Skin of body (tissue), 2 donors: Measurements from ENCODE around the gene TTL. TPM values are rescaled to one million over a fixed set of nuclear protein-coding genes. Genes with fewer than 3 reads are reported as not detected.
"Not testable (repeated sequence)": the region's sequence is repeated elsewhere in the genome, so short reads cannot be mapped to it uniquely, and the experiment has no call there.

Experiments
- DNase-seq: peaks from one replicate; lab custom pipeline; 2025; lab: John Stamatoyannopoulos, UW
- total RNA-seq: library from RNA; depleted of rRNA; stranded (reverse); fragments of >200 nt; gene quantifications from one replicate; pipeline ENCODE4 v1.2.3, GENCODE V29; 2014

TTL gene
- total RNA-seq, 1 donor from 2014 or later, result 16.0 TPM

DNA sequence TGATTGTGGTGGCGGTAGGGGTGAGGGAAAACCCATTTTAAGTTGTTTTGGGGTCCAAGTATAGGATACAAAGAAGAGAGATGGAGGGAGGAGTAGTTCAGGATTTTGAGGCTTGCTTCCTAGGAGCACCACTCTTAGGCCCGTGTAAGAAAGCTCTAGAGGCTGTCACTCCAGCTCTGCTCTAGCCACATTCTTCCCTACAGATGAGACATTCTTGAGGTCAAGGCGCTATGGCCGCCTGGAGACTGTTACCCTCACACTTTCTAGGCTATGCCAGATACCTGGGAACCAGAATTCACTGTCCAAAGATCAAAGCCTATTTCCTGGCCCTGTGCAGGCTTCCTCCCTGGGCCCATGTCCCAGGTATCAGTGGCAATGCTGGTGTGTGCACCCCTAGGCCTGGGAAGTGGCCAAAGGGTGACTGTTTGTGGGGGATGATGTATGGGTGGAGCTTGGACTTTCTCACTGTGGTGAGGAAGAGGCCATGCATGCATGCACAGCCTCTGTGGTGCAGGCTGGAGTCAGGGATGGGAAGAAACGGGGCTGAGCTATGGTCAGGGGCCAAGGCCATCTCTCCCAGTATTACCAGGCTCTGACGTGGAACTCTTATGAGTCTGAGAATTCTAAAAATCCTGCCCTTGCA is 7.0 kb upstream of the TTL start:
- DNase-seq, result no peak

DNA sequence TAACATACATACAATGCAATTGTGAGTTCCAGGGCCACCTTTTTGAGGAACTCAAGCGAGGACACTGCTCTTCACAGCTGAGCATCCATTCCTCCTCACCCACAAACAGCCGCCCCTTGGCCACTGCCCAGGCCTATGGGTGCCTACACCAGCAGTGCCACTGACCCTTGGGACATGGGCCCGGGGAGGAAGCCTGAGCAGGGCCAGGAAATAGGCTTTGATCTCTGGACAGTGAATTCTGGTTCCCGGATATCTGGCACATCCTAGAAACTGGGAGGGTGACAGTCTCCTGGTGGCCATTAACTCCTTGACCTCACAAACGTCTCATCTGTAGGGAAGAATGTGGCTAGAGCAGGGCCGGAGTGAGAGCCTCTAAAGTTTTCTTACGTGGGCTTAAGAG is 5.5 kb upstream of the TTL start:
- DNase-seq, result no peak

DNA sequence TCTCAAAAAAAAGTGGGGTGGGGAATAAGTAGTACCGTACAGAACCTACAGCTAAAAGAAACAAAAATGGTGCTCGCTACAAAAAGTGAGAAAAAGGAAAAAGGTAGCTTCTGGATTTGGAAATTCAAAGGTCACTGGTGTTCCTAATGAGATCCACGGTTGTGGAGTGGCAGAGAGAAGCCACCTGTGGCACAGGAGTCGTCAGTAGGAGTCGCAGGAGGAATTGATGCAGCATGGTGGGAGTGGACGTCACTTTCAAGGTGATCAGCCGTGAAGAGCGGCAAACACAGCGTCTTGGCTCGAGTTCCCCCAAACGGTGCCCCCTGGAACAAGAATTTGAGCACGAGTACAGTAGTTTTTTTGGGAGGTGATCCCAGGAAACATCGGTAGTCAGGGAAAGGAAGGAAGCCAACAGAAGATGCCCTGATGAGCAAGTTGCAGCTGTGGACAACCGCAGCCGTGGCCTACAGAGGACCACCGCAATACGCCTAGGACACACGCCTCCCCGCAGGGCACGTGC is 1.4 kb upstream of the TTL start:
- no peak for DNase-seq

DNA sequence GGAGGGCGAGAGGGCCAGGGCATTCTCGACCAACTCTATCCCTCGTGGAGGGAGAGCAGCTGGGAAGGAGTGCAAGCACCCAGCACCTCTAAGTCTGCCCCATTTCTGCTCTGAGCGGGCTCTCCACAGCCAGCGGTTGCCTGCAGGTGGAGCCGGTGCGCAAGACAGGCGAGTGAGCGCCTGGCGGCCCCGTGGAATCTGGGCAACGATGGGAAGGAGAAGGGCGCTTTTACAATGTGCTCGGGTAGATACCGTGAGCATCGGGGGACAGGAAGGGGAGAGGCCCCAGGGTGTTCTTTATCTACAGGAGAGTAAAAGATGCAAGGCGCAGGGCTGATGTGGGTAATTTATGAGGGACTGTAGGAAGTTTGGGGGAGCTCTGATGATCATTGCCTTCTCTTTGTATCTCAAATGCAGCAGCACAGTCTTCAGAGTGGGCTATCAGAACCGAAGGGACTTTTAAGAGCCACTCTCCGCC is 867 bp upstream of the TTL start:
- DNase-seq, result peak; percentile 57

DNA sequence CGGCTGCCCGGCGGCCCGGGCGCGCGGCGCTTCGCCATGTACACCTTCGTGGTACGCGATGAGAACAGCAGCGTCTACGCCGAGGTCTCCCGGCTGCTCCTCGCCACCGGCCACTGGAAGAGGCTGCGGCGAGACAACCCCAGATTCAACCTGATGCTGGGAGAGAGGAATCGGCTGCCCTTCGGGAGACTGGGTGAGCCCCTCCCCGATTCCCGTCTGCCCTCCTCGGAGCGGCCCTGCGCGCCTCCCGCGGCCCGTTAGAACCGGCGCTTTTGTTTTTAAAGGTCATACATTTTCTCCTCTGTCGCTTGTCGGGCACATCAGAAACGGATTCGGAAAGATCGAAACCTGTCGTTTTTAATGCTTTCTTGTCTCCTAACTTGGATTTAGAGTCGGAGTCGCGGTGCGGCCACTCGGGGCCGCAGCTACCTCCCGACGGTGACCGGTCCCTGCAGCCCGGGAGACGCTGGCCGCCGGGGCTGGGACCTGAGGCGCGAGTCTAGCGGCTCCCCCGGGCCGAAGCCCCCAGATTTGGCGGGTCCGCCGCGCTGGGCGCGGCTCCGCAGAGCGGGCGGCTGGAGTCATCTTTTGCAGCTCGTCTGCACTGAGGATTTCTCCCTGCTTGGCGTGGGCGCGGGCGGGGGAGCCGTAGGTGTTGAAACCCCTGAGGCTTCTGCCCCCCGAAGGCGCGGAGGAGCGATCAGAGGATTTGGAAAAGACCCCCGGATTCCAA is 519 bp downstream of the TTL start:
- DNase-seq, result no peak

DNA sequence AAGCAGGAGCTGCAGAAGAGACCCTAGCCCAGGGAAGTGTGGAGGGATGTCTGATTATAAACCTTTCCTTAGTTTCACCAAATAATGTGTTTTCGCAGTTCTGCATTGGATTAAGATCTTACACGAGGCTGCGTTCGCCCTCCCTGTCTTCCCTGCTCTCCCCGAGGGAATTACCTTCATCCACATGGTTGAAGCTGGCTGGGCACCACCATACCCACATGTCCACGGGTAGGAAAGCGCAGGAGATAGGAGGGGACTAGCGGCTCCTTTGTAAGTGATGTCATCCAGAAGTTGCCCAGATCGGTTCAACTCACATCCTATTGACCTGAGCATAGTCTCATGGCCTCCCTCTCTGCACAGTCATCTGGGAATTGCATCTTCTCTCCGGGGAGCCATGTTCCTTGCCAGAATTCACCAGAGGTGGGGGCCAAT is 1.1 kb downstream of the TTL start:
- DNase-seq, result no peak

DNA sequence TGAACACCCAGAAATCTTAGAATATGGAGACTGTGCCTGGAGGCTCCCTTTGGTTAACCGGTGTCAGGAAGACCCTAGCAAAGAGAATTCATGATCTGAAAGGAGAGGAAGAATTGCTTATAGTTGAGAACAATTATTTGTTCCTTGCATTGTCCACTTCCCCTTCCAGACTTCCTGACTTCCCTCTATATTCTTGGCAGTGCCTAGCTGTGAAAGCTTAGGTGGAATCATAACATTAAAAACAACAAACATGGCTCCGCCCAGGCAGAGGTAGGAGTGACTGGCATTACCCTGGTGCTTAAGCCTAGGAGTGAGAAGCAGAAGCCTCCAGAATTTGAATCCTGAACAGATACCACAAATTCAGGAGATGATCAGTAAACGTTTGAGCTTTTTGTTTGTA is 1.9 kb downstream of the TTL start:
- DNase-seq, result no peak

DNA sequence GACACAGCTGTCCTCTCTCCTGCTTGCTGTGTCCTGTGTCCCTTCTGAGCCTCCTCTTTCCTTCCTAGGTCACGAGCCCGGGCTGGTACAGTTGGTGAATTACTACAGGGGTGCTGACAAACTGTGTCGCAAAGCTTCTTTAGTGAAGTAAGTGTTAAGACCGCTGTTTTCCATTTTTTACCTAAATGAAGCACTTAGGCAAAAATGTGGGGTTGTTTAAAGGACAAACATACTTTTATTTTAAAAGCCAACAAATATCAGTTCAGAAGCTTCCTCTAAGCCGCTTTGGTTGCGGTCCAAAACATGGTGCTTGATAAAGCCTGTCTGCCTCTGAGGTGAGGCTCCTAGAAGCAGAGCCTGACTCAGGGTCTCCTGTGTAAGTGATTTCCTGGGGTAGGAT is 3.9 kb downstream of the TTL start:
- DNase-seq, result no peak

DNA sequence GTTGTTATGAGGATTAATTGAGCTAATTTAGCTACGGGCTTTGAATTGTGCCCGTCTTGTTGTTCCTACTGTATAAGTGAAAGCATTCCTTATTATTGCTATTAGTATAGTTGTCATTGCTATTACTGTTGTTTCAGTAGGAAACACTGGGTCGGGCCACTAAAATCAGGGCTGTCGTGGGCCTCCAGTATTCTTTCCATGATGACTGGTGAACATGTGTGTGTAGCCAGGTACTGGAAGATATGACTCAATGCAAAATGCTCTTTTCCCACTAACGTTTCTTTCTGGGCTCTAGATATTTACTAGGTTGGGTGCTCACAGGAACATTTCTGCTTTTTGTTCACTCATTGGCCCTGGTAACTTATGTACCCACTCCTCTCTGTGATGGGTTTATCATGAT is 4.9 kb downstream of the TTL start:
- DNase-seq, result no peak

DNA sequence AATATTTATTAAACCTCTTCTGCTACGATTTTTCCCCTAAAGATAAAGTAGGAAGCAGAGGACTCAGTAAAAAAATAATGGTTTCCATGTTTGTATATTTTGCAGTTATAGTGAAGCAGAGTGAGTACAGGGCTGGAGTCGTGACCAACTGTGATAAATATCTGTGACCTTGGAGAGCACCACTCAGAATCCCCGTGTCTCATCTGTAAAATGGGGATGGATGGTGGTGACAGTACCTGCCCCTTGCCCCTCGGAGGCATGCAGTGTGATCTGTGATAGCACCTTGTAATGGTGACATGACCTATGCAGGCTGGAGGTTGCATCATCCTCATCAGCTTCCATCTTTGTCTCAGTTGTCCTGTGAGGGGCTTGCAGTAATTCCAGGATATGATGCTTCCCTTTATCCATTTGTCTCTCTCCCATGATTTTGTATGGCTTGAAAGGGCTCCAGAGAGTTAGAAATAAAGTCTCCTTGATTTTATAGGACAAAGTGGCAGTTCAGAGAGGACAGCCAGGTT is 5.5 kb downstream of the TTL start:
- no peak for DNase-seq

DNA sequence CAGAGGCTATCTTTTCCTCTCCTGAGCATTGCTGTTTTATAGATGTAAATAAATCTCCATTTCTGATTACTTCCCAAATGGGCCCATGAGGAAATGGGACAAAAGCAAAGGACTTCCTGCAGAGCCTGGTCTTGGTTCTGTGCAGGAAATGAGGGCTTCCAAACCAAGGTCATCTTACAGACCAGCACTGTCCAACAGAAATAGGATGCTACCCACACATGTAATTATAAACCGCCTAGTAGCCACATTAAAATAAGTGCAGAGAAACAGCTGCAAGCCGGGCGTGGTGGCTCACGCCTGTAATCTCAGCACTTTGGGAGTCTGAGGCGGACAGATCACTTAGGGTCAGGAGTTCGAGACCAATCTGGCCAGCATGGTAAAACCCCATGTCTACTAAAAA is 6.2 kb downstream of the TTL start:
- no peak for DNase-seq

DNA sequence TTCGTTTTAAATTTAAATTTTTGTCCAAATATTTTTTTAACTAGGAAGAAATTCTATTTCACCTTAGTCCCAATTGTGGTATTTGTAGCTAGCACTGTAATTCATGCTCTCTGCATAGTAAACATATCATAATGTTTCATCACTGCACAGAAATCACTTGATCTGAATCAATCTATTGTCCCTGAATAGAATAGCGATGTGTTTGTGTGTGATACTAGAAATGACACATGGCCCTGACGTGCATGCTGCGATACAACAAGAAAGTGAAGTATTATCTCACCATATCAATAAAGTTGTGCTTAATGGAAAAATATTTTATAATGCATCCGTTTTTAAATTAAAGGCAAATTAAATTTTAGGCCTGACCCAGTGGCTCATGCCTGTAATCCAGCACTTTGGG is 10.0 kb downstream of the TTL start:
- DNase-seq, result no peak

DNA sequence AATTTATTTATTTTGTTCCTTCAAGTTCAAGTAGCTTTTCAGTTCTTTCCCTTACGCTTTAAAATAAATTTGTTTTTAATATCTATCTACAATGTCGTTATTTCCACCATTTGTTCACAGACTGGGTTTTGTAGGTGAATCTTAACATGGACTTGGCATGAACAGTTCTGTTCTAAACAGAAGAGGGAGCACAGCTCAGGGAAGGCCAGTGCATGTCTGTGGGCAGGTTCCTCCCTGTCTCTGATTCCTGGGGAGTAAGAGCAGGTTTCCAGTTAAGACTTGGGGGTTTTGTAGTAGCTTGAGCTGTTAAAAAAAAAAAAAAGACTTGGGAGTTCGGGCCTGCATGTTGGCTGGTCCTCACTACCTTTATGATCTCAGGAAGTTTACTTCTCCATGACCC is 11.1 kb downstream of the TTL start:
- no peak for DNase-seq

DNA sequence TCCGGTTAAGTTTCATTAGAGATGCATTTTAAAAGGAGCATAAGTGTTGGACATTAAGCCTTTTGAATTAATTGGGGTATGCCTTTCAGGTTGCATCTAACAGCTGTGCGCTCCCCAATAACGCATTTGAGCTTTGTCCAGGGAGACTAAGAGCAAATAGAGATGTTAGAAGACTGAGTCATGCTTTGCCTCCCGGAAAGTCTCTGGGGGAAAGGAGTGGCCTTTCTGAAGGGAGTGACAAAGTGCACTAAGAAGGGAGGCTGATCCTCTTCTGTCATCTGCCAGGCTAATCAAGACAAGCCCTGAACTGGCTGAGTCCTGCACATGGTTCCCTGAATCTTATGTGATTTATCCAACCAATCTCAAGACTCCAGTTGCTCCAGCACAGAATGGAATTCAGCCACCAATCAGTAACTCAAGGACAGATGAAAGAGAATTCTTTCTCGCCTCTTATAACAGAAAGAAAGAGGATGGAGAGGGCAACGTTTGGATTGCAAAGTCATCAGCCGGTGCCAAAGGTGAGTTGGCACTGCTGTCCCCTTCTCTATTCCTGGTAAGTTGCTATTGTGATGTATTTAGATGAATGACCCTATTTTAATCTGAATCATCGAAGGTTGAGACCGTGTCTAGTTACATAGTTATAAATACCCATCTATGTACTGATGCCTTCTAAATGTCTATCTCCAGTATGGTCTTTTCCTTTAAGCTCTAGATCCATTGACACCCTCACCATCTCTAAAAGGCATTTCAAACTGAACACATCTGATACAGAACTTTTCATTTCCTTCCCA is 12.1 kb downstream of the TTL start:
- peak; percentile 42 for DNase-seq

DNA sequence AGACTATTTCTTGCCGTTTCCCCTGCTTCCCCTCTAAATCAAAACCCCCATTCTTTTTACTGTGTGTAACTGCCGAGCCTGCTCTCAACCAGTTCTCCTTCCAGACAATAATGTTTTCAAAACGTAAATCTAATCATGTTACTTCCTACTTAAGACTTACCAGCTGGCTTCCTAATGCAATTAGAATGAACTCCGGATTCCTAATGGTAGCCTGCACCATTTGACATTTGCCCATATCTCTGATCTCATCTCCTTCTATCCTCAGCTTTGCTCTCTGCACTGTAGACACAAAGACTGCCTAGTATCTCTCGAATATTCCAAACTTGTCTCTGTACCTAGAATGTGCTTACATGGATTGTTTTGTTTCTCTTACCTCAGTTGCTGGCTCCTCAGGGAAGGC is 12.9 kb downstream of the TTL start:
- no peak for DNase-seq

DNA sequence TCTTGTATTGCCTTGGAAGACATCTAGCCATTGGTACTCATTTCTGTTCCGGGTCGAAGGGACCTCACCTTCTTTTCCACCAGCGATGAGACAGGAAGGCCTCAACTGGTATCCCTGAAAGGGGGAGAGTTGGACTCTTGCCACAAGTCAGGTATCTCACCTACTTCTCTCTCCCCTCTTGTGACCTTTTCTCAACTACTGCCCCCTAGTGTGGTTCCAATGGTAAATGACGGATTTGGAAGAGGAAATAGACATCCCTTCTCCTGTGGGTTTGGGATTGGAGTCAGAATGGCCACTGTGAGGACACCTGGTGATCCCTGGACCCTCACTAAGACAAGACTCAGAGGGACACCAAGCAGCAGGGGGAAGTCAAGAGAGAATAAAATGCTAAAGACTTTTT is 13.9 kb downstream of the TTL start:
- not testable (repeated sequence) for DNase-seq

DNA sequence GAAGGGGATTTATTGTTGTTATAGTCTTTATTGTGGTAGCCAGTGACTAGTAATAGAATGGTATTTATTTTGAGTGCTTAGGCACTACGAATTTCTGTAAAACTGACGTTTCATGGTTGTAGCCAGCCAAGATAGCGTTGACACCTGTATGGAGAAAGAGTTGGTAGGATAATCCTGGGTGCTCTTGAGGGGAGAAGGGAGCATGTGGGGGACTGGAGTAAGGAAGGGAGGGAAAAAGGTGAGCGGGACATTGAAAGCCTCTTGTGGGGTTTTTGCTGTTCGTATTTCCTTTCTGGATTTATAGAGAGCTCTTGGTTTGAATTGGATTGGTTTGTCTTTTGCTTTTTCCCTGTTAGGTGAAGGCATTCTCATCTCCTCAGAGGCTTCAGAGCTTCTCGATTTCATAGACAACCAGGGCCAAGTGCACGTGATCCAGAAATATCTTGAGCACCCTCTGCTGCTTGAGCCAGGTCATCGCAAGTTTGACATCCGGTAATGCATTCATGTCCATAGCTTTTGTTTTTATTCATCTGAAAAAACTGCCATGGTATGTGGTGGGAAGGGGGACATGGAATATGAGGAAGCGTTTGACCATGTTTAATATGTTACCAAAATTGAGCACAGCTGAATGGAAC is 19.0 kb downstream of the TTL start:
- DNase-seq, result not testable (repeated sequence)

DNA sequence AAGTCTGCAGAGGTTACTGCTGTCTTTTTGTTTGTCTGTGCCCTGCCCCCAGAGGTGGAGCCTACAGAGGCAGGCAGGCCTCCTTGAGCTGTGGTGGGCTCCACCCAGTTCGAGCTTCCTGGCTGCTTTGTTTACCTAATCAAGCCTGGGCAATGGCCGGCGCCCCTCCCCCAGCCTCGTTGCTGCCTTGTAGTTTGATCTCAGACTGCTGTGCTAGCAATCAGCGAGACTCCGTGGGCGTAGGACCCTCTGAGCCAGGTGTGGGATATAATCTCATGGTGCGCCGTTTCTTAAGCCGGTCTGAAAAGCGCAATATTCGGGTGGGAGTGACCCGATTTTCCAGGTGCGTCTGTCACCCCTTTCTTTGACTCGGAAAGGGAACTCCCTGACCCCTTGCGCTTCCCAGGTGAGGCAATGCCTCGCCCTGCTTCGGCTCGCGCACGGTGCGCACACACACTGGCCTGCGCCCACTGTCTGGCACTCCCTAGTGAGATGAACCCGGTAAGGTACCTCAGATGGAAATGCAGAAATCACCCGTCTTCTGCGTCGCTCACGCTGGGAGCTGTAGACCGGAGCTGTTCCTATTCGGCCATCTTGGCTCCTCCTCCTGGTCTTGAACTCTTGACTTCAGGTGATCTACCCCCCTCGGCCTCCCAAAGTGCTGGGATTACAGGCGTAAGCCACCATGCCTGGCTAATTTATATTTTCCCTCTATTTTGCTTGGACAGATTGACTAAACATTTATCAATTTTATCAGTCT is 27.5 kb downstream of the TTL start:
- not testable (repeated sequence) for DNase-seq

DNA sequence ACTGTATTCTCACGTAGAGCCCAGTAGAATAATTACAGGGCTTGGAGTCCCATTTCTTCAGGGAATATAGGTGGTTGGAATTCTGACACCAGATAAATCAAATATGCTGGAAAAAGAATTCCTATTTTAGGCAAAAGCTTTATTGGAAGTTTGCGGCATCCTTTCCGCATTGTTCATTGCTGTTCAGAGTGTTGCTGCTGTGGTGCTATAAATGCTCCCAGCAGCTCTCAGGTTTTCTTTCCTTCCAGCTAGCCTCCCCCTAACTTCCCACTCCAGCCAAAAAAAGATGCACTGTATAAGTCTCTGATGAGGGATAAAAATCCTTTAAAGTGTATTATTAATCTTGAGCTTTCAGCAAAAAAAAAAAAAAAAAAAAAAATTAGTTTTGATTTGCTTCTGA is 34.8 kb downstream of the TTL start:
- no peak for DNase-seq

DNA sequence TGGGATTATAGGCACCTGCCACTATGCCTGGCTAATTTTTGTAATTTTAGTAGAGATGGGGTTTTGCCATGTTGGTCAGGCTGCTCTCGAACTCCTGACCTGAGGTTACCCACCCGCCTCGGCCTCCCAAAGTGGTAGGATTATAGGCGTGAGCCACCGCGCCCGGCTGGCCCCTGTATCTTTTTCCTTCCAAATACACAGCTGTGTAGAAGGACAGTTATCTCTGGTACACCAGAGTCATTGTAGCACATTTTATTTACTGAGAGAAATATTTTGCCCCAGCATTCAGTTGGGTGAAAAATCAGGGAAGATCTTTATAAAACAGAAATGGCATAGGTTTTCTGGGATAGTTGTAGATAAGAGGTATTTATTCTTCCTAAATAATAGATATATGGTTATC is 36.9 kb downstream of the TTL start:
- DNase-seq, result no peak

DNA sequence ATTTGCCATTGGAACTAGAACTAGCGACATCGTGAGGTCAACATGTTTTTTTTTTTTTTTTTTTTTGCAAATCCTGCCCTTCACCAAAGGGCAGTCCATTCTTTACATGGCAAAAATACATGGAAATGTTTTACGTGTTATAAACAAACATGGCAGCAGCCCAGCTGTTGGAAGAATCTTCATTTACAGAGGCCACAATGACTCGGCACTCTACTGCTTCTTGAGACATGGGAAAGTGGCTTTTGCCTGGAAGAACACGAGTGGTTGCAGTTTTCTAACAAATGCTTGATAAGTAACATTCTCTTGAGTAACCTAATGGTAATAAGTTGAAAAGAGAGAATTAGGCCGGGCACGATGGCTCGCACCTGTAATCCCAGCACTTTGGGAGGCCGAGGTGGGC is 37.5 kb downstream of the TTL start:
- no peak for DNase-seq
